Fibroblast of the aortic adventitia (primary cell): Measurements from ENCODE around the gene CELF4. TPM values are rescaled to one million over a fixed set of nuclear protein-coding genes. Genes with fewer than 3 reads are reported as not detected.

Experiments used
- DNase-seq: peaks from one replicate; pipeline ENCODE4 v3.0.0-alpha.2; 2010; ENCODE audit warnings: low read depth
- H3K4me3 ChIP-seq: 2 replicates; pipeline ENCODE4 v1.5.1; 2011; ENCODE audit warnings: low read depth, mild to moderate bottlenecking, control low read depth, low read length, moderate library complexity
- total RNA-seq: library from RNA; depleted of rRNA; stranded (reverse); fragments of >200 nt; gene quantifications from 2 replicates; pipeline ENCODE4 v1.2.3, GENCODE V29; 2012; ENCODE audit warnings: low replicate concordance
- TF ChIP-seq, protein P1 (sequence below): IDR thresholded peaks from 2 replicates; pipeline ENCODE4 v1.5.1; 2011; ENCODE audit warnings: mild to moderate bottlenecking, low read length, control low read depth, inconsistent platforms; ENCODE audit not compliant: insufficient read depth

CELF4 gene
- total RNA-seq, 1 donor, result not detected

DNA sequence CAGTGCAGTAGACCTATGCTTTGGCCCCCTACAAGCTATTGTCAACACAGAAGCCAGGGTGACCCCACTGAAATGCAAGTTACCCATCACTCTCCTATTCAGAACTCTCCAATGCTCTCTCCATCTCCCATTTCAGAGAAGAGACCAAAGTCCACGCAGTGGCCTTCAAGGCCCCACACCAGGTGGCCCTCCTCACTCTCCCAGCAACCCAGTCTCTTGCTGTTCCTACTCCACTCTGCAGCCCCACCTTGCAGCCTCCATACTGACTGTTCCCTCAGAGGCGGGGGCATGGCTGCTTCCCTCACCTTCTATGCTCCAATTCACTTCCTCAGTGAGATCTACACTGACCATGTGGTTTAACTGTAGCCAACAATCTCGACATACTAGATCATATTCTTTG, 313.3 kb downstream of the CELF4 start:
- TF ChIP-seq, protein P1, sequence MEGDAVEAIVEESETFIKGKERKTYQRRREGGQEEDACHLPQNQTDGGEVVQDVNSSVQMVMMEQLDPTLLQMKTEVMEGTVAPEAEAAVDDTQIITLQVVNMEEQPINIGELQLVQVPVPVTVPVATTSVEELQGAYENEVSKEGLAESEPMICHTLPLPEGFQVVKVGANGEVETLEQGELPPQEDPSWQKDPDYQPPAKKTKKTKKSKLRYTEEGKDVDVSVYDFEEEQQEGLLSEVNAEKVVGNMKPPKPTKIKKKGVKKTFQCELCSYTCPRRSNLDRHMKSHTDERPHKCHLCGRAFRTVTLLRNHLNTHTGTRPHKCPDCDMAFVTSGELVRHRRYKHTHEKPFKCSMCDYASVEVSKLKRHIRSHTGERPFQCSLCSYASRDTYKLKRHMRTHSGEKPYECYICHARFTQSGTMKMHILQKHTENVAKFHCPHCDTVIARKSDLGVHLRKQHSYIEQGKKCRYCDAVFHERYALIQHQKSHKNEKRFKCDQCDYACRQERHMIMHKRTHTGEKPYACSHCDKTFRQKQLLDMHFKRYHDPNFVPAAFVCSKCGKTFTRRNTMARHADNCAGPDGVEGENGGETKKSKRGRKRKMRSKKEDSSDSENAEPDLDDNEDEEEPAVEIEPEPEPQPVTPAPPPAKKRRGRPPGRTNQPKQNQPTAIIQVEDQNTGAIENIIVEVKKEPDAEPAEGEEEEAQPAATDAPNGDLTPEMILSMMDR, result no peak
- H3K4me3 ChIP-seq, result no peak overlapping the region
- DNase-seq, result no peak

DNA sequence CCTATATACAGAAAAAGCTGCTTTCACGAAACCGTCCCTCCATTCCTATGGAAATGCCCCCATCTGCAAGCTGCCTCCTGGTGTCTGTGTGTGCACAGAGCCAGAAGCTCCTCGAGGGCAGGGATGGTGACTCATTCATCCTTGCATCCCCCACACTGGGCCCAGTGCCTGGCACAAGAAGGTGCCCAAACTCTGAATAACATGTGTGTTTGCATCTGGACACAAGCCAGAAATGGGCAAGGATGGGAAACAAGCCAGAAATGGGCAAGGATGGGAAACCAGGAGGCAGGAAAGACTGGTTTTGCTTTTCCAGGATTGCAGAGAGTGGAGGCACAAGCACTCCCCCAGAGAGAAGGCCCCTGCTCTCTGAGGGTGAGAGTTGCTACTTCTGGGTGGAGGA, 313.9 kb downstream of the CELF4 start:
- H3K4me3 ChIP-seq, result no peak overlapping the region
- no peak for DNase-seq
- TF ChIP-seq, protein P1, result no peak

DNA sequence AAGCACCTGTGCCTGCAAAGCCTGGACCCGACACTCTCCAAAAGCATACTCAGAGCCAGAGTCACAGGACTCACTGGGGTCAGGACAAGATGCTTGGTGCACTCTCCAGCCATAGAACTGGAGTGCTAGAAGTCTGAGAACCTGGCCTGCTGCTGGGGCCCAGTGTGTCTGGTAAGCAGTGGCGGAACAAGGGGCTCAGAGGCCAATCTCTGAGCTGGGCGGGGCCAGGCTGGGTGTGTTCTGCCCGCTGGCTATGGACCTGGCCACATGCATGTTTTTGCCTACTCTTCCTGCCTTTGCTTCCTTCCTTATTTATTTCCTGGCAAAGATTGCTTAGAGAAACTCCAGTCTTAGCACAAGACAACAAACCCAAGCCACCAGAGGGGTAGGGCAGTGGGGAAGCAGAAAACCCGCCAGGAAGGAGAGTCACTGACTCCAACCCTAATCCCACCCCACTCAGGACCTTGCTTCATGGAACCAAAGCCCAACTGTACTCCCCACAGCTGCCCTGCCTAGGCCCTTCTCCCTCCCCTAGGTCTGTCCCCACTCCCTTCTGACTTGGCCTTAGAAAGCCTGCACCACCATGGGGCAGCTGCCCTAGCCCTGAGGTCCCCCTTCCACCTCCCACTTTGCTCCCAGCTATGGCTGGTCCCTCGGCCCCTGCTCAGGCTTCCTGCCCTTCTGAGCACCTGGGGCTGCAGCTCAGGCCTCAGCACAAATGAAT, 315.5 kb downstream of the CELF4 start:
- H3K4me3 ChIP-seq, result no peak overlapping the region
- DNase-seq, result no peak
- TF ChIP-seq, protein P1, result no peak

DNA sequence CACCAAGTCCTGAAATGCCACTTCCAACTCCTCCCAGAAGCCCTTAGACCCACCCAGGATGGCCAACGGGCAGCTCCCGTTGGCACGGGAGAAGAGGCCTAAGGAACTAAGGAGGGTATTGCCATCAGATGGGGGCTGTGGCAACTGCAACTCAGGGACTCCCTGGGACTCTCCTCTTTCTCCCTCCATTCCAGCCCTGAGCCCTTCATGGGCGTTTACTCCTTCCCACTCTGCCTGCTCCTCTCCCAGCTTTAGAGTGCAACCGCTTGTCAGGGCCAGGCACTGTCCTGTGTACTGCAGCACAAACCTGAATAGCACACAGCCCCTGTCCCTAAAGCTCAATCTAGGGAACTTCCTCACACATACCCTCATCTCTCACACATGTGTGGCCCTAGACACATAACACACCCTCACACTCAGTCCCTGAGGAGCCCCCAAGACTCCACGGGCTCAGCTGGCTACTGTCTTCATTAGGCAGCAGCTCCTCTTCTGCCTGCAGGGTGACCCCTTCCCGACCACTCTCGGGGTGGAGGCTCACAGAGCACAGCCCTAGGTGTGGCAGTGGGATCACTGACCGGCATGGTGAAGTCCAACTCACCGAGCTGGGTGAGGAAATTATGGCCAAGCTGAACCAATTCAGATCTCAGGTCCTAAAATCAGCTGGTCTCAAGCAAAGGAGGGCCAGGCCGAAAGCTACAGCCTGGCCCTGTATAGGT, 316.3 kb downstream of the CELF4 start:
- TF ChIP-seq, protein P1, result no peak
- no peak overlapping the region for H3K4me3 ChIP-seq
- DNase-seq, result no peak

DNA sequence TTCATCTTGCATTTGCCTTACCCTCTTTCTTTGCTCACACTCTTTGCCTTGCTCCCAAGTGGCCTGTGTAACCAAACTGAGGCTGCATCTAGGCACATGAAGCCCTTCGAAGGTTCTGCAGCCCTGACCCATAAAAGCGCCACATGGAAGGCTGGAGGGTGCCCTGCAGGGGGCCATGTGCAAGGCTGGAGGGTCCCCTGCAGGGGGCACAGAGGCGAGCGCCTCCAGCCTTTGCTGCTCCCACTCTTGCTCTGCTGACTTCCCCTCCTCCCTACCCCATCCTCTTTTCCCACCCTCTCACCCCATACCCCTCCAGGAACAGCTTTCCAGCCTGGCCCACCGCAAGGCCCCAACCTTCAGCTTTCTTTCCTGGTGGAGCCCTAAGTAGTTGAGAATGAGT, 317.3 kb downstream of the CELF4 start:
- no peak for DNase-seq
- H3K4me3 ChIP-seq, result no peak overlapping the region
- TF ChIP-seq, protein P1, result no peak

DNA sequence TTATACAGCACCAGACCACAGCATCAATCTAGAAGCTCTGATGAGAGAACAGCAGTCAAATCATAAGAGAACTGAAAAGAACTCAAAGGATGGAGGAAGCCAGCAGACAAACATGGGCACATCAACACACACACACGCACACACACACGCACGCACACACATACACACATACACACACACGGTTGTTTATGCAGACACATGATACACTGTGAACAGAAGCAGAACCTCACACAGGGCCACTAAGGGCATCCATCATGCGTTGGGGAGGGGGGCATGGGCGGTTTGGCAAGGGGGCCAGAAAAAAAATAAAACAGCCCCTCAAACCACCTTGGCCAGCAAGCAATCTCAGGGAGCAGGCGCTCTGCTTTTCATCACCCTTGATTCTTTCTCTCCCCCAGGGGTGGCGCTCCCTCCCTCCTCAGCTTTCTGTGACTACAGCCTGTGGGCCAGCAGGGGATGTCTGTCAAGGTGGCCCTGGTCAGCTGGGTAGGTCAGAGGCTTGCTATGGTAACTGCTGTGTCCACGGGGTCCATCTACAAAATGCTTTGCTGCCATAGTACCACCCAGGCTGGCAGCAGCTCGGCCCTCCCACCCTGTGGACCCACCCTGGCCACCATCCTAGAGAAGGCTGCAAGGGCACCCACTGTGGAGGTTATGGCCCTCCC, 318.0 kb downstream of the CELF4 start:
- no peak overlapping the region for H3K4me3 ChIP-seq
- TF ChIP-seq, protein P1, result no peak
- no peak for DNase-seq
